Measurements from ENCODE around the gene SRGAP1.
A peak's percentile ranks its signal among the peaks of the same experiment; 100 is the strongest.
"Not testable (repeated sequence)": the region's sequence is repeated elsewhere in the genome, so short reads cannot be mapped to it uniquely, and the experiment has no call there.

The SRGAP1 gene

GRCh38 chr12:64175254-64175945, 330.9 kb downstream of the SRGAP1 start:
- peak; percentile 62 for DNase-seq

GRCh38 chr12:64177001-64177400, 332.5 kb downstream of the SRGAP1 start:
- no peak for DNase-seq

GRCh38 chr12:64178122-64178521, 333.6 kb downstream of the SRGAP1 start:
- peak; percentile 87 for DNase-seq

GRCh38 chr12:64180951-64181350, 336.5 kb downstream of the SRGAP1 start:
- DNase-seq = peak; percentile 48

DNA sequence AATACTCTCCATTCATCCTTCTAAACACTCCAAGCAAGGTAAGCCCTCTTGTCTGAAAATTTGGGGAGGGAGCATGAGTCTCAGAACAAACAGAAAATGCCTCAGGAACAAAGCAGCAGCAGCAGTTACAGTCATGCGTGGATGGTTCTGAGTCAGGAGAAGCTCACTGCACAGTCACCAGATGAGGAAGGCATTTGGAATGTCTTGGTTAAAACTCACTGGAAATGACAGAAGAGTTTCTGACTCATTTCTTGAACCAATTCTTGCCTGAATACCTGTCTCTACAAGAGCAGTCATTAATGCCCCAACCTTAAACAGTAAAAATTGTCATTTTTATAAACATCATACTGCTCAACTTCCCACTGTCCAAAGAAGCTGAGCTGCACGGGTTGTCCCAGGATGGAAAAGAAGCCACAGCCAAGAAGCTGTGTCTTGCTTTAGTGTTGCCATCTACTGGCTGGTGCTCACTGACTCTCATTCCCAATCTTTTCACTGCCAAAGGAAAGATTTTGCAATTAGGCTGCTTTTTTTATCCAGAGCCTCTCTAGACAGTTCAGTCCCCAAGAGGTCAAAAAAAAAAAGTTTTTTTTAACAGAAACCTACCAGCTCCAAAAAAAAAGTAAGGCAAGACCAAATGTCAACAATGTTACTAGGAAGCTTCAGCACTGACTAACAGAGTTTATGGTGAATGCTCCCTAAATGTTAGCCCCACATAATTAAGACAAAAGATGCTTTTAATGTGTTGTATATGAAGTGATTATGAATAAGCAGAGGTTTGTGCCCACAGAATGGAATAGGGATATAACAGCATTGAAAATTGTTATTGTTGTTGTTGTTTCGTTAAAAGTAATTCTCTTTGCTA, 337.2 kb downstream of the SRGAP1 start:
- DNase-seq = peak; percentile 98

DNA sequence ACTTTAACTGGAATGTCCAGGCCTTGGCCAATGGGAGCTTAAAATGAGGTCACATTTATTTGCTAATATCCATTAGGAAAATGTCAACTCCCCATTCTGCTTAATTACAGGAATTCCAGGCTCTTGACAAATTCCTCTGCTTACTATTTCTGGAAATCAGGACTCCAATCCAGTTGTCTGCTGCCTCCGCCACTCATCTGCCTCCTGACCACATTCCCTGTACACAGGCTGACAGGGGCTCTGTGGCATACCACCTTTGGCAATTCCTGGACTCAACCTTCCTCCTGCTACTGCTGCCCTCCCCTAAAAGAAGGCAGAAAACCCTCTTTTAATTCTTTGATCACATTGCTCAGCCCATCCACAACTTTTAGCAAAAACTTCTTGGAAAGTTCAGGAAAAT, 339.7 kb downstream of the SRGAP1 start:
- DNase-seq = peak; percentile 22

- peak; percentile 36 for DNase-seq
These were observed 342.3 kb downstream of the SRGAP1 start for GRCh38 chr12:64186789-64187188.

DNA sequence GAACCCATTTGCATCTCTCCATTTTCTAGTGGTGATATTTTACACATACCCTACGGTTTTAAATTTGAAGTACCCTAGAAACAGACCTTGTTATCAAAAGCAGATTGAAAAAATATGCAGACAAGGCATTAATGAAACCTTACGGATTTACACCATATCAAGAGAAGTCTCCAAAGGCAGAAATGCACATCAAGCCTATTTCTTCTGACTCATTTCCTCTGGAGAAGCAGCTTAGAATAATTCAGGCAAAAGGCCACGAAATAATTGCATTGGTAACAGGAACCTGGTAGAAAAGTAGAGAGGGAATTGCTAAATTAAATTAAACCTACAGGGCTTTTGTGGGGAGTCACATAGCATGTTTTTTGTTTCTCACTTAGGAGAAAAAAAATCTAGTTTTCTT, 342.9 kb downstream of the SRGAP1 start:
- DNase-seq = peak; percentile 86

DNA sequence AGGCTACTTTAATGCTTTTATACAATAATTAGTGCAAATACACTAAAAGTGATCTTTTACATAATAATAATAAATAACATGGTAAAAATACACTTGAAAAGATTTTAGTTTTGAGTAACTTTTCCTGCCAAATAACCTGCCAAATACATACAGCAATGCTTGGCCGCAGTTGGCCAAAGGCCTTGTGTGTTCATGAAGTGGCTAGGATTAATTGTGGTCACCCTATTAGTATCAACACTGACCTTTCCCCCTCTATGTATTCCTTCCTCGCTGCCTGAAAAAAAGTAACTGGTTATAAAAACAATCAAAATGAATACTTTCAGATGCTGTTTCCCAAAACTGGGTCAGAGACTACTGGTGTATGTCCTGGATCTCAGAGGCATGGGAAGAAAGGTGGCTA, 343.3 kb downstream of the SRGAP1 start:
- DNase-seq = no peak

DNA sequence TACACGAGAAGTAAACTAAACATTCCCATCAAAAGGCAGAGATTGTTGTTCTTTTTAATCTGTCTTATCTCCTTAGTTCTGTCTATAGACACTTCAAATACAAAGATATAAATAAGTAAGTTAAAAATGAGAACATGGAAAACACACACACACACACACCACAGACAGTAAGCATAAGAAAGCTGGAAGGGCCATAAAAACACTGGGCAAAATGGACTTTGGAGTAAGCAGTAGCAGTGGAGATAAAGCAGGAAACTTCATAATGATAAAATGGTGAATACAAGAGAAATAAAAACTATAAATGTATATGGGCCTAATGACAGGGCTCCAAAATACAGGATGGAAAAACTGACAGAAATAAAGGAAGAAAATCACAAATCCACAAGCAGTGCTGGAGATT, 345.0 kb downstream of the SRGAP1 start:
- no peak for DNase-seq

GRCh38 chr12:64190140-64190539, 345.6 kb downstream of the SRGAP1 start:
- DNase-seq = no peak

GRCh38 chr12:64192644-64193444, 348.3 kb downstream of the SRGAP1 start:
- no peak for DNase-seq

DNA sequence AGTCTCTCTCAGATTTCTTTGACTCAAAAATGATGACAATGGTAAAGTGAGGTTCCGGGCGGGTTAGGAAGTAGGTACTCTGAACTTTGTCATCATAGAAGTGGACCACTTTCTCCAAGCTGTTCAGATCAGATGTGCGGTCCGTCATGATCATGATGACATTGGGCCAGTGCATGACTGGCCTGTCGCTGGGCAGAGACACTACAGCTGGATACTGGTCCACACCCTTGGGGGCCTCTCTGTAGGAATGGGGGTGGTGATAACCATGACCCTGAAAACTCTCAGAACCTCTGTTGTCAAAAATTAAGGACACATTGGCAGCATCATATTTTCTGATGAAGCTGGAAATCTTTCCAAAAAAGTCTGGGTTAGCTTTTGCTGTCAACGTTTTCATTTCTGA, 349.4 kb downstream of the SRGAP1 start:
- no peak for DNase-seq

DNA sequence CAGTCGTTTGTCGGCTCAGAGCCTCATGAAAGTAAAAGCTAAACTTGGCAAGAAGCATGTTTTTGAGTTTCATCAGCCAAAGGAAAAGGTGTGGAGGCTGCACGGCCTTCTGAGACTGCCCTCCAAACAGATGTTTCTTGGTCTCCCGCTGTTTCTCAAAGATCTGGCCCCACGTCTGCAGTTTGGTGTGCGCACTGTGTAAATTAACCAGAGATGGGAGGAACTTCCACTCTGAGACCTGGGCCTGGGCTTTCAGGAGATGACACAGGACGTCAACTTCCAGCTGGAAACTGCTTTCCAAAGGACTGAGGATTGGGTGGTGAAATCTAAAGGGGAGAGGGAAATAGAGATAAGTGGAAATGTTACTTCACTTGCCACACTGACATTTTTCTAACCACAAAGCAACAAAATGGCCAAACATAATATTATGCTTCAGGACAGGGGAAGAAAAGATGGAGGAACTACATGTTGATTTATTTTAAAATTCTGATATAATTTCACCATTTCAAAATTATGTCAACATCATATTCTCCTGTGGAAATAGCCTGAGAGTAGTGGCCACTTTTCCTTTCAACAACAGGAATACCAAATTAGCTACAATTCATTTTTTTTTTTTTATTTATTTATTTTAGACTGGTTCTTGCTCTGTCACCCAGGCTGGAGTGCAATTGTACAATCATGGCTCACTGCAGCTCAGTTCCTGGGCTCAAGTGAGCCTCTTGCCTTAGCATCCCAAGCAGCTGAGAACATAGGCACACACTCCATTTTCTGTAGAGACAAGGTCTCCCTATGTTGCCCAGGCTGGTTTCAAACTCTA, 350.0 kb downstream of the SRGAP1 start:
- DNase-seq = no peak

DNA sequence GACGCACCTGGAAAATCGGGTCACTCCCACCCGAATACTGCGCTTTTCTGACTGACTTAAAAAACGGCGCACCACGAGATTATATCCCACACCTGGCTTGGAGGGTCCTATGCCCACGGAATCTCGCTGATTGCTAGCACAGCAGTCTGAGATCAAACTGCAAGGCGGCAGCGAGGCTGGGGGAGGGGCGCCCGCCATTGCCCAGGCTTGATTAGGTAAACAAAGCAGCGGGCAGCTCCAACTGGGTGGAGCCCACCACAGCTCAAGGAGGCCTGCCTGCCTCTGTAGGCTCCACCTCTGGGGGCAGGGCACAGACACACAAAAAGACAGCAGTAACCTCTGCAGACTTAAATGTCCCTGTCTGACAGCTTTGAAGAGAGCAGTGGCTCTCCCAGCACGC, 351.3 kb downstream of the SRGAP1 start:
- not testable (repeated sequence) for DNase-seq

- no peak for DNase-seq
These were observed 358.5 kb downstream of the SRGAP1 start for GRCh38 chr12:64203036-64203435.

- no peak for DNase-seq
These were observed 359.3 kb downstream of the SRGAP1 start for GRCh38 chr12:64203775-64204174.

- DNase-seq = no peak
These were observed 361.0 kb downstream of the SRGAP1 start for GRCh38 chr12:64205542-64205941.

GRCh38 chr12:64207453-64207852, 363.0 kb downstream of the SRGAP1 start:
- no peak for DNase-seq

Data from fibroblast of skin of abdomen (primary cell).